Left kidney (tissue), 8 donors: ENCODE data around the gene MTPN. TPM values are rescaled to one million over a fixed set of nuclear protein-coding genes. Genes with fewer than 3 reads are reported as not detected.

Source experiments
- DNase-seq: peaks from one replicate; pipeline ENCODE4 v3.0.0-alpha.2; 2013
- long read RNA-seq, 8 donors: transcript quantifications; one replicate each; lab custom pipeline, GENCODE V29; 2026
- polyA plus RNA-seq: library from polyadenylated mRNA; unstranded; fragments of 120-200 nt; gene quantifications from one replicate; pipeline ENCODE4 v1.2.1, GENCODE V29; 2013; ENCODE audit not compliant: insufficient read length

The MTPN gene, protein sequence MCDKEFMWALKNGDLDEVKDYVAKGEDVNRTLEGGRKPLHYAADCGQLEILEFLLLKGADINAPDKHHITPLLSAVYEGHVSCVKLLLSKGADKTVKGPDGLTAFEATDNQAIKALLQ
- polyA plus RNA-seq: 163 TPM
- long read RNA-seq, donor 1, transcript MTPN-201 (4 exons, 3,738 nt): major isoform, 49 of 49 reads
- long read RNA-seq, donor 1, partial matches to known transcripts: 0 of 49 reads
- long read RNA-seq, donor 1, other reads (novel, unspliced or antisense): 0 of 49 reads
- long read RNA-seq, donor 2, transcript MTPN-201 (4 exons, 3,738 nt): major isoform, 40 of 47 reads
- long read RNA-seq, donor 2, partial matches to known transcripts: 0 of 47 reads
- long read RNA-seq, donor 2, other reads (novel, unspliced or antisense): 7 of 47 reads
- long read RNA-seq, donor 3, transcript MTPN-201 (4 exons, 3,738 nt): major isoform, 37 of 42 reads
- long read RNA-seq, donor 3, partial matches to known transcripts: 0 of 42 reads
- long read RNA-seq, donor 3, other reads (novel, unspliced or antisense): 5 of 42 reads
- long read RNA-seq, donor 4, transcript MTPN-201 (4 exons, 3,738 nt): major isoform, 7 of 7 reads
- long read RNA-seq, donor 4, partial matches to known transcripts: 0 of 7 reads
- long read RNA-seq, donor 4, other reads (novel, unspliced or antisense): 0 of 7 reads
- long read RNA-seq, donor 5, transcript MTPN-201 (4 exons, 3,738 nt): major isoform, 30 of 41 reads
- long read RNA-seq, donor 5, partial matches to known transcripts: 11 of 41 reads
- long read RNA-seq, donor 5, other reads (novel, unspliced or antisense): 0 of 41 reads
- long read RNA-seq, donor 6, transcript MTPN-201 (4 exons, 3,738 nt): major isoform, 46 of 74 reads
- long read RNA-seq, donor 6, partial matches to known transcripts: 28 of 74 reads
- long read RNA-seq, donor 6, other reads (novel, unspliced or antisense): 0 of 74 reads
- long read RNA-seq, donor 7, transcript MTPN-201 (4 exons, 3,738 nt): major isoform, 67 of 67 reads
- long read RNA-seq, donor 7, partial matches to known transcripts: 0 of 67 reads
- long read RNA-seq, donor 7, other reads (novel, unspliced or antisense): 0 of 67 reads
- long read RNA-seq, donor 8, transcript MTPN-201 (4 exons, 3,738 nt): major isoform, 22 of 22 reads
- long read RNA-seq, donor 8, partial matches to known transcripts: 0 of 22 reads
- long read RNA-seq, donor 8, other reads (novel, unspliced or antisense): 0 of 22 reads

DNA sequence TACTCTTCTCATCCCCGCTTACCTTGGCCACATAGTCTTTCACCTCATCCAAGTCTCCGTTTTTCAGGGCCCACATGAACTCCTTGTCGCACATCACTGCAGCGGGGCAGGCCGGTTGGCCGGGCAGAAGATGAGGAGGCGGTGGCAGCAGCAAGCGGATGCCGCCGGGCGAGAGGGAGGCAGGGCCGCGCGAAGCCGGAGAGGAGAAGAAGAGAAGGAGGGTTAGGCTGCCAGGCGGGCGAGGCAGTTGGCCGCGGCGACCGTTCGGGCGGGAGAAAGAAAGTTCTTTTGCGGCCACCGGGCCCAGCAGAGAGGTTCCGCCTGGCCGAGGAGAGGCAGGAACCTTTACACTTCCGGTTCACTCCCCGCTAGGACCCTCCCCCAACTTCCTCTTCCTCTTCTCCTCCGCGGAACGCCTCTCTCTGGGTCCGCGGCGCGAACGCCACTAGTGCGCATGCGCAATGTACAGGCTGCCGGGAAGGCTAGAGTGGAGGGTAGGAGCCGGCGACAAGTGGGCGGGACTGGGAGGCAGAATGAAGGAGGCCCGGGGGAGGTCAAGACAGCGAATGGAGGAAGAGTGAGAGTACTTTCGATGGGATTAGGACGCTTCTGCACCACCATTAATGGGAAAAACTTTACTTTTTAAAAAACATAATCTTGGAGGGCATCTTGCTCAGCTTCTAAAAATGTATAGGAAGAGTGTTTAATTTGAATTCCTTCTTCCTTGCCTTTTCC is at the start of gene MTPN:
TSS of gene MTPN (minus strand) at position 353 of the 735 bp plus-strand sequence. CDS start at position 94, 259 bp downstream.
- peak; percentile 96 for DNase-seq

DNA sequence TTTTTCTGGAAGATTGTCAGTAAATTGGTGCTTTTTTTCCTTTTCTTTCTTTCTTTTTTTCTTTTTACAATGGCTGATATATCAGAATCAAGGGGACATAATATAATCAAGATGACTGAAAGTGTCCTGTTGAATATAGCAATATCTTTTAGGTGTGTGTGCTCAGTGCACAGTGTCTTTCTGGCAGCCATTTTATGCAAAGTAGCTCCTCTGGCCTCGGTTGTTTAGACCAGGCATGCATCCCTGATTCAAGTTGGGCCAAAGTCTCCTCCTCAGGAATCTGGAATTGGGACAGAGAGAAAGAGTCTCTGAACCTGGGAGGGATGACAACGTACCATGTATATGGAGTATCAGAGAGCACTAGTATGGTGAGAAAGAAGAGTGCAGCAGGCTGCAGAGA is 49.0 kb upstream of the MTPN start:
- DNase-seq: no peak

DNA sequence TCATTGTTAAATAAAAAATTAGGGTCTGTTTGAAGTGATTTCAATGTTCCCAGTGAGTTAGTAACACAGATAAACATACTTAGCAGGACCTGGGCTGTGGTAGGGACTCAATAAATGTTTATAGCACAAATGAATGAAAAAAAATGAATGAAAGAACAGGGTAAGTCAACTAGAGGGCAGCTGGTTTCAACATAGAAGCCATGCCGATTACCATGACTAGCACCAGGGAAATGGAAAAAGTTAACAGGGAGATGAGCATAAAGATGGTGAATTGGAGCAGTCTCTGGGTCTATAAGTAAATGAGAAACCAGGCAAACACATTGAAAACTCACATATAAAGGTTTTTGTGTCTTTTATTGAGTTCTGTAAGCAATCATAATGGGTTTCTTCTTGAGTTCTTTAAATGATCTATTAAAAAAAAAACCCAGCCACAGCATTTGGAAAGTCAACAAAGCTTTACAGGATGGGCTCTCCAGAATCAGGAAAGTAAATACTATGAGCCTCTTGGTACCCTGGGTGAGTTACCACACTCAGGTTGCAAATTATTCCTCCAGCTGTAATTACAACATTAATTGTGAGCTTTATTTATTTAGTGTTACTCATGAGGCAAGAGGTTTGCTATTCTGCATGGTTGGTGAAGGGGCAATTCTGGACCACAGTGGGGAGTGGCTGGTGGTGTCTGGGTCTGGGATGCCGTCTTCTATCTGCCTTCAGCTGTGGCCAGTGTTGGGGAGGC is 46.1 kb upstream of the MTPN start:
- DNase-seq: no peak

DNA sequence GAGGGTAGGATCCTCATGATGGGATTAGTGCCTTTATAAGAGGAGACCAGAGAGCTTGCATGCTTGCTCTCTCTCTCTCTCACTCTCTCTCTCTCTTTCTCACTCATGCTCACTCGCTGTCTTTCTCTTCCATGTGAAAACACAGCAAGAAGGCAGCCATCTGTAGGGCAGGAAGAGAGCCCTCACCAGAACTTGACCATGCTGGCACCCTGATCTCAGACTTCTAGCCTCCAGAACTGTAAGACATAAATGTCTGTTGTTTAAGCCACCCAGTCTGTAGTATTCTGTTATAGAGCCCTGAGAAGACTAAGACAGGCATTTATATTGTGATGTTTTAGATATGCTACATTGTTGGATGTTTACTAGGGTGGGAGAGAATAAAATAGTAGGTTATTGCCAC is 43.4 kb upstream of the MTPN start:
- DNase-seq: no peak

DNA sequence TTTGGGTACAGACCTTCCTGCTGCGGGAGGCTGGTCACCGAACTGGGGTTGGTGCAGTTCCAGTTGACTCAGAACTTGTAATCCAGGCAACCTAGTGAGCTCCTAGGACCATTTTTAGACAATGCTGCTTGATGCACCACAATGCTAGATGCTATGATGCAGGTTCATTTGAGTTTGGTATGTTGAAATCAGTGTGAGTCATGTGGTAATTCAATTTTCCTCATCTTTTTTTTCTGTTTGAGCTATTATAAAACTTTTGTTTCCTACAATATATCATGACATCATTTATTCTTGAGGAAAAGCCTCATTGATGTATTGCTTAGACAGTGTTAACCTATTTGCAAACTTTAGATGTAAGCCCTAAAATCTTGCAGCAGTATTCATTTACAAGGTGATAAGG is 40.9 kb upstream of the MTPN start:
- no peak for DNase-seq

DNA sequence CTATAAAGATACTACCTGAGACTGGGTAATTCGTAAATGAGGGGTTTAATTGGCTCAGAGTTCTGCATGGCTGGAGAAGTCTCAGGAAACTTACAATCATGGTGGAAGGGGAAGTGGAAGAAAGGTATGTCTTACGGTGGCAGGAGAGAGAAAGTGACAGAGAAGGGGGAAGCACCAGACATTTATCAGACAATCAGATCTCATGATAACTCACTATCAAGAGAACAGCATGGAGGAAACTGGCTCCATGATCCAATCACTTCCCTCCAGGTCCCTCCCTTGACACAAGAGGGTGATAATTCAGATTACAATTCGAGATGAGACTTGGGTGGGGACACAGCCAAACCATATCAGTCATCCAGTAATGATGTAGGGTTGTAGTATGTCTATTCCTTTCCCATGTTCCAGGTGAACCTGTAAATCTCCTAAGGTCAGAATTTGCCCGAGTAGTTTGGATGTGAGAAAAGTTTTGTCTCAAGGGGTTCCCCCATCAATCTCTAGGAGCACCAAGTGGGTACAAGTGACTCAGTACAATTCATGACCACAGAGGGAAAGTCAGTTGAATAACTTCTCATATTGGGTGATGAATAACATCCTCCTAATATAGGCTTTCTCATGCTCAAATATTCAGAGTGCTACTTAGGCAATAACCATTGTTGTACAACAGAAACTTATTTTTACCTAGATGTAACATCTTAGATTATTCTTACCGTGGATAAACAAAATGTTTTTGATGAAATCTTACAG is 39.7 kb upstream of the MTPN start:
- DNase-seq: no peak

DNA sequence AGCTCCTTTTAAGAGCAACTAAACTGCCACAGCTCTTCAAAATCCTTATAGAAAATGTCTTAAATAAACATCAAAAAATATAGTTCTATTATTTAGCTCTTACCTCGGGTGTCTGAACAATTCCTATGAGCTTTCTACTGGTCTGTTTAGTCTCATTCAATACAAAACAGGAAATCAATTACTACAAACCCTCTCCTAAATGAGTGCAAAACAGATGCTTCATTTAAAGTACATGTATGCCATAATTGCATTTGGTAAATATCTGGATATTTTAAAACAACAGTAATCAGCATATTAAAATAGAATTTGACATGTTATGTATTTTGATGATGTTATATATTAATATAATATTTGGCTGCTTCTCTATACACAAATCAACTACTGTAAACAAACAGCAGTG is 38.5 kb upstream of the MTPN start:
- no peak for DNase-seq

DNA sequence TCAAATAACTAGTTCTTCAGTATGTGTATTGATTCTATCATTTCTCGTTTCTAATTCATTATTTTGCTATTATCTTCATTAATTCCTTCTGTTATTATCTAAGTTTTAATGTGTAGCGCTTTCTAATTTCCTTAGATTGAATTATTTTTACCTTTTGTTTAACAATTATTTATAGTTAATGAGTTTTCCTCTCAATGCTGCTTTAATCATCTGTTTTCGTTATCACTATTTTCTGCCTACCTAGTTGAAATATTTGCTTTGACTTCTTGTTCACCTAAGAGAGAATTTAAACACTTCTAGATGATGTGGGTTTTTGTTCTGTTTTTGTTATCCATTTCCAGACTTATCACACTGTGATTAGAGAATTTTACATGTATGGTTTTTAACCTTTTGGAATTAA is 37.5 kb upstream of the MTPN start:
- DNase-seq: no peak

DNA sequence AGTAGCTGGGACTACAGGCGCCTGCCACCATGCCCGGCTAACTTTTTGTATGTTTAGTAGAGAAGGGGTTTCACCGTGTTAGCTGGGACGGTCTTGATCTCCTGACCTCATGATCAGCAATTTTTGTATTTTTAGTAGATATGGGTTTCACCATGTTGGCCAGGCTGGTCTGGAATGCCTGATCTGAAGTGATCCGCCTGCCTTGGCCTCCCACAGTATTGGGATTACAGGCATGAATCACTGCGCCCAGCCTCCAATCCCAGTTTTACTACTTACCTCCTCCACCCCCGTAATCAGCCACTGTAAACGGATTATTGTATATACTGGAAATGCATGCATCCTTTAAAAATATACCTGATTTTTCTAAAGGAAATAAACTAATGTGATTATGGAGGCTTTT is 35.1 kb upstream of the MTPN start:
- DNase-seq: no peak

DNA sequence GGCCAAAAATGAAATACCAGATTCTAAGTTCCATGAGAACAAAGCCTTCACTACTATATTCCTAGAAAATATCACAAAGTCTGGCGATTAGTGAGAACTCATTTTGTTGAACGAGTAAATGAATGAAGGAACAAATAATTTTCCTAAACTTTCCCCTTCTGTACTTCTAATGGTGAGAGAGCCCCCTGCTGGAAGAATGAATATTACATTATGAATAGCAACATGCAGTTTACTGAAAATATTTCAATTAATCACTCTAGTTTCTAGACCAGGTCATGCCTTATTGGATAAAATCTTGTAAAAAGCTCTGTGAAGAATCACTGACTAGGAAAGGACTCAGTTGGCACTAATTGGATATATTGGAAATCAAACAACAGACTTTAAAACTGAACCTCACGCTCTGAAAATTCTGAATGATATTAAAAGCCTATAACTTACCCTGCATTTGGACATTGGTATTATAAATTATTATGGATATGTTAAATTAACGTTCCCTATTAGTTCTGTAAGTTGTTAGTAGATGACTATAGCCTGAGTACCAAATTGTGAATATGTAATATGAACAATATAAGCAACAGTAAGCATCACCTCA is 32.4 kb upstream of the MTPN start:
- peak; percentile 57 for DNase-seq

DNA sequence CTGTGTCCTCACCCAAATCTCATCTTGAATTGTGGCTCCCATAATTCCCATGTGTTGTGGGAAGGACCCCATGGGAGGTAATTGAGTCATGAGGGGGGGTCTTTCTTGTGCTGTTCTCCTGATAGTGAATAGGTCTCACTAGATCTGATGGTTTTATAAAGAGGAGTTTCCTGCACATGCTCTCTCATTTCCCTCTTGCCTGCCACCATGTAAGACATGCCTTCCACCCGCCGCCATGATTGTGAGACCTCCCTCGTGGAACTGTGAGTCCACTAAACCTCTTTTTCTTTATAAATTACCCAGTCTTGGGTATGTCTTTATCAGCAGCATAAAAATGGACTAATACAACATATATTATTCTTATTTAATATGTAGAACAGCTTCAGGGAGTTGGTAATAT is 29.0 kb upstream of the MTPN start:
- DNase-seq: no peak

DNA sequence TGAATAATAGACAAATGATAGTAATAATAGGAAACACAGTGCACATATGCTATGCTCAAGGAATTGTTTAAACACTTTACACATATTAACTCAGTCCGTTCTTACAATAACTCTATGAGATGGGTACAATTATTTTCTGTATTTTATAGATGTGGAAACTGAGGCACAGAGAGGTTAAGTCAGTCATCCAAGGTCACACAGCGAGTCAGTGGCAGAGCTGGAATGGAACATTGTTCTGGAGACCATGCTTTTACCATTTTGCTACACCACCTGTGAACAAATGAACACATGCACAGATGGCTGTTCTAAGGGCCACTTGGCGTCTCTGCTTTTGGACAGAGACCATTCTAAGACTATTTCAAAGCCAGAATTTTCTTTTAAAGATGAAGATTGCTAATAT is 26.9 kb upstream of the MTPN start:
- DNase-seq: no peak

DNA sequence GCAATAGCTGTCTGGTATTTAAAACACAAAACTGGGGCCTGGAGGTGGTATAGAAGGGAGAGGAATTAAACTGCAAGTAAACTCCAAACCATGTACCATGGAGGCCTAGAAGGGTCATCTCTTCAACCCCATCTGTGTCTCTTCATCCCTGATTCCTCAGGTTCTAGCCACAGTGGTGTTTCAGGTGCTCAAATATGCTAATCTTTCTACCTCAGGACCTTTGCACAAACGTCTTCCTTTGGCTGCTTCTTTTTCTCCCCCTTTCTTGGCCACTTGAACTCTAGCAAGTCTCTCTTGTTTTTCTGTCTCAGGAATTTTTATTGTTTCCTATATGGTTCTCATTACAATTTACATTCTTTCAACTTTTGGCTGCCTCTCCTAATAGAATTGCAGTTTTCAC is 25.6 kb upstream of the MTPN start:
- no peak for DNase-seq

DNA sequence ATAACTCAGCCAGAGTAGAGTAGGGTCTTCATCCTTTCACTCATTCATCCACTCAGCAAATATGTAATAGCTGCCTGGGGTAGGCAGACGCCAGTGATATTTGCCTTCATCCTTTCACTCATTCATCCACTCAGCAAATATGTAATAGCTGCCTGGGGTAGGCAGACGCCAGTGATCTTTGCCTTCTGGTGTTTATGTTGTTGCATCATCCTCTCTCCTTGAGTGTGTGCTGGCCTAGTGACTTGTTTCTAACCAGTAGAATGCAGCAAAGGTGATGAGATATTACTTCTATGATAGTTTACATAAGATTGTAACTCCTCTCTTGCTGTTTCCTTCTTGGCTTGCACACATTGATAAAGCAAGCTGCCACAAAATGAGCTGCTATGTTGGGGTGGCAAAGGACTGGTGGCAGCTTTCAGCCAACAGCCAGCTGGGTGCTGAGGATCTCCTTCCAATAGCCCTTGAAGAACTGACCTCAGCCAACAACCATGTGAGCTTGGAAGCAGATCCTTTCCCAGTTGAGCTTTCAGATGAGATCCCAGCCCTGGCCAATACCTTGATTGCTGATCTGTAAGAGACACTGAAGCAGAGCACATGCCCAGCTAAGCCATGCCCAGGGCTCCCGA is 23.2 kb upstream of the MTPN start:
- no peak for DNase-seq

DNA sequence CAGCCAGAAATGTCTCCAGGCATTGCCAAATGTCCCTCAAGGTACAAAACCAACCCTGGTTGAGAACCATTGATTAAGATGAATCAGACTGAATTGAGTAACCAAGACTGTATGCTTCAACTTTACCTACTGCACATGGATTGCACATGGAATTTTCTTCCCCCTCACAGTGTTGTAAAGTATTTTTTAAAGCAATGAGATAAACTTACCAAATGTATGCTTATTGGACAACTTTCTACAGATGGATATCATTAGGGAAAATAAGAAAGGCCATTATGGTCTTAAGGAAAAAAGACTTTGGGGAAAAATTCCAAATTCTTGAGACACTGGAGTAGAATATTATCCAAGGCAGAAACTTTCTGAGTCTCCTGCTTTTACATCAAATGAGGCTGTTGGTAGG is 20.9 kb upstream of the MTPN start:
- DNase-seq: no peak

DNA sequence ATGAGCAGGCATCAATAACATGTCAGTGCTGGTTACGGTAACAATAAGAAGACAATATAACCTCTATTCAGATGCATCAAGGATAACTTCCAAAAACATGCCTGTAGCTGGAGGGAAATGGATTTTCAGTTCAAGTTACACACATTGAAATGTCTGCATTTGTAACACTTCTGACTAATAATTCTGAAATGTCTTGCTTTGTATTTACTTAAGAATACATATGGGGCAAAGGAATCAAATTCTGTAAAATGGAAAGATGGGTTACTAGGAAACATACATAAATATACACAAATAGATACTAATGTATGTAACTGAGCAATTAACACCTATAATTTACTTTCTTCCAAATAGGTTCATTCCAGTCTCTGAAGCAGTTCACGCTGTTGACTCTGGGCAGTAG is 18.6 kb upstream of the MTPN start:
- DNase-seq: no peak

DNA sequence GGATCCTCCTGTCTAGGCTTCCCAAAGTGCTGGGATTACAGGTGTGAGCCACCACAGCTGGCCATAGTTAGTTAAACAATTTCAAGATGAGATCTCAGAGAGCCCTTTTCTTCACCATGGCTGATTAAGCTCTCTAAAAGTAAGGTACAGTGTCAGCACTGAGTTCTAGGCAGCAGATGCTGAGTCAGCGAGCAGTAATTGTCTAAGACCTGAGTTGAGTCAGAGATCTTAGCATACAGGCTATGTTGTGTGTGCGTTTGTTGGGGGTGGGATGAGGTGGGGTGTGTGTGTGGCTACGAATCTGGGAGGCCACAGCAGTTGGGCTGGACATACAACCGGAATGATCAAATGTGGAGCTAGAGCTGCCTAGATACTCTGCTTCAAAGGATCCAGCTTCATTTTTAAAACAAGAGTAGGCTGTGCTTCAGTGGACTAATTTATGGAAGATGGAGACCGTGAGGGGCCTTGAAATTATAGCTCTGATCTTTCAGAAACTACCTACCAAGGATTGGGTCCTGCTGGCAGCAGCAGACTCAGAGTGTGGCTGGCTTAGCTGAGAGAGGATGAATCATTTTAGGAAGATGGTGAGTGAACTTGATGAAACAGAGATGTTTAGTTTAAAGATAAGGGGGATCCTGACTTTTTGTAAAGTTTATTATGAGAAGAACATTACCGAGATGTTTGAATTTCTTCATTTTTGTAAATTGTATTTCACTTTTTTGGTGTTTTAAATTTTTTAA is 17.5 kb upstream of the MTPN start:
- DNase-seq: no peak

DNA sequence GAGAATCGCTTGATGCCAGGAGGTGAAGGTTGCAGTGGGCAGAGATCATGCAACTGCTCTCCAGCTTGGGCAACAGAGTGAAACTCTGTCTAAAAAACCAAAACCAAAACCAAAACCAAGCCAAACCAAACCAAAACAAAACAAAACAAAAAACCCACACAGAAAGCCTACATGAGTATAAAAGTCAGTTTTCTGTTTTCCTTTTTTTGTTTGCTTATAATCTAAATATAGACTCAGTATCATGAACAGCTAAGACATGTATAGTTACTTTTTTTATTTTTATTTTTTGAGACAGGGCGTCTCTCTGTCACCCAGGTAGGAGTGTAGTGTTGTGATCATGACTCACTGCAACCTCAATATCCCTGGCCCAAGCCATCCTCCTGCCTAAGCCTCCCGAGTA is 16.8 kb upstream of the MTPN start:
- DNase-seq: no peak

DNA sequence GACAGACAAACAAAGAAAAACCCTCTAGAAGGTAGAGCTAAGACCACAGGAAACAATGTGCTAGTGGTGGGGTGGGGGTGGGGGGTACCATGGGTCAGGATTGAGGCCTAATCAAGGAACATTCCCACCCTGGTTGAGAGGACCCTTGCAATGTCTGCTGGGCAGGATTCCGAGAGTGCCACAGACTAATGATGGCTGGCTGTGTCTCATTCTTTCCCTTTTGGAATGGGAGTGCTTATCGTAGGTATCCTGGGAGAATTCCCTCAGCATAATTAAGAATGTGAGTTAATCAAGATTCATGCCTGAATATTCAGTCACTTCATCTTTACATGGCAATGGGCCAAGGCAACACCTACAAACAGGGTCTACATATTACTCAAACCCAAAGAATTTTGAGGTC is 14.7 kb upstream of the MTPN start:
- no peak for DNase-seq
